GM12878 (cell line): Measurements from ENCODE around the gene MCF2L2. TPM values are rescaled to one million over a fixed set of nuclear protein-coding genes. Genes with fewer than 3 reads are reported as not detected.

Experiments used
- ATAC-seq: fragments of 200-7000 bp; cut with Tn5 transposase; 3 replicates; pipeline ENCODE4 v1.9.1; 2020; ENCODE audit warnings: mild to moderate bottlenecking, moderate library complexity
- BruUV-seq: library from RNA; stranded (reverse); fragments of 400-500 nt; replicated peaks from 2 replicates; lab custom pipeline; 2021; lab: Mats Ljungman, UMichigan
- CTCF ChIA-PET: fragments of 300-600 bp; sonication (Branson Sonifier 250); formaldehyde crosslinking; extraction: SDS; loops from one replicate; lab custom pipeline; 2021; ENCODE audit warnings: inconsistent platforms; lab: Yijun Ruan, JAX
- POLR2A ChIA-PET: fragments of 350-600 bp; formaldehyde crosslinking; extraction: SDS; loops from one replicate; lab custom pipeline; 2021; ENCODE audit warnings: inconsistent platforms; lab: Charles Lee
- RAD21 ChIA-PET: fragments of 300-600 bp; sonication (Branson Sonifier 250); formaldehyde crosslinking; loops from one replicate; lab custom pipeline; 2023; ENCODE audit warnings: antibody characterized with exemption; ENCODE audit not compliant: unreplicated experiment; lab: Charles Lee
- SMC1A ChIA-PET: fragments of 300-600 bp; sonication (Branson Sonifier 250); formaldehyde crosslinking; loops from one replicate; lab custom pipeline; 2023; ENCODE audit not compliant: unreplicated experiment, uncharacterized antibody; lab: Charles Lee
- DNase-seq: peaks from one replicate; pipeline ENCODE4 v3.0.0-alpha.2; 2011; ENCODE audit warnings: low read depth, low spot score
- FAIRE-seq: peaks from 3 replicates; lab custom pipeline; 2011; peaks lifted over from hg19 to GRCh38; lab: Jason Lieb, UNC
- H2AFZ ChIP-seq: 2 replicates; pipeline ENCODE4 v1.6.0; 2011; ENCODE audit warnings: low read depth, low read length, control low read depth; ENCODE audit not compliant: control insufficient read depth
- H3K27ac ChIP-seq: 2 replicates; pipeline ENCODE4 v1.5.1; 2011; ENCODE audit warnings: control low read depth; ENCODE audit not compliant: control insufficient read depth, insufficient read depth
- H3K27me3 ChIP-seq, 2 experiments: replicated peaks in 1 of 2; 2 replicates each; pipeline versions ENCODE4 v1.6.0 to v1.6.1; 2011; ENCODE audit warnings: low read length in 1 of 2; ENCODE audit not compliant: control insufficient read depth in 2 of 2, insufficient read depth in 2 of 2
- H3K36me3 ChIP-seq, 2 experiments: 2 replicates each; pipeline ENCODE4 v1.5.1; 2011; ENCODE audit warnings: low read length in 1 of 2; ENCODE audit not compliant: control insufficient read depth in 2 of 2, insufficient read depth in 2 of 2
- H3K4me1 ChIP-seq: 2 replicates; pipeline ENCODE4 v1.6.1; 2011; ENCODE audit warnings: mild to moderate bottlenecking, low read length, moderate library complexity, mixed read lengths; ENCODE audit not compliant: control insufficient read depth, insufficient read depth
- H3K4me2 ChIP-seq: 2 replicates; pipeline ENCODE4 v1.6.0; 2011; ENCODE audit warnings: control low read depth; ENCODE audit not compliant: control insufficient read depth, insufficient read depth
- H3K4me3 ChIP-seq: fragments of 200-600 bp; sonication (generic); 2 replicates; pipeline ENCODE4 v1.5.1; 2016
- H3K79me2 ChIP-seq: 2 replicates; pipeline ENCODE4 v1.6.0; 2011; ENCODE audit warnings: low read length; ENCODE audit not compliant: control insufficient read depth, insufficient read depth
- H3K9ac ChIP-seq: 2 replicates; pipeline ENCODE4 v1.8.0; 2011; ENCODE audit warnings: low read length, control low read depth, mixed read lengths; ENCODE audit not compliant: control insufficient read depth, insufficient read depth
- H3K9me3 ChIP-seq: replicated peaks from 3 replicates; pipeline ENCODE4 v1.5.1; 2011; ENCODE audit warnings: mild to moderate bottlenecking, low read length; ENCODE audit not compliant: control insufficient read depth, insufficient read depth
- H4K20me1 ChIP-seq: 2 replicates; pipeline ENCODE4 v1.6.0; 2011; ENCODE audit not compliant: control insufficient read depth, insufficient read depth
- BCL11A ChIP-seq: IDR thresholded peaks from 2 replicates; pipeline ENCODE4 v1.6.1; 2011; ENCODE audit warnings: low read depth, low read length
- CBFB ChIP-seq: IDR thresholded peaks from 2 replicates; pipeline ENCODE4 v1.6.1; 2016; ENCODE audit warnings: antibody characterized with exemption, low read depth
- CEBPZ ChIP-seq: fragments of 150-350 bp; IDR thresholded peaks from 2 replicates; pipeline ENCODE4 v1.6.1; 2016; ENCODE audit warnings: low read depth, low read length
- MXI1 ChIP-seq: fragments of 150-350 bp; IDR thresholded peaks from 2 replicates; pipeline ENCODE4 v1.6.1; 2011; ENCODE audit warnings: low read depth, mild to moderate bottlenecking, inconsistent platforms, low read length, improper control_type of control experiment
- NR2C2 ChIP-seq: IDR thresholded peaks from 2 replicates; pipeline ENCODE4 v1.6.1; 2011; ENCODE audit warnings: borderline replicate concordance, low read depth; ENCODE audit not compliant: control insufficient read depth, insufficient read length
- SIX5 ChIP-seq: IDR thresholded peaks from 2 replicates; pipeline ENCODE4 v1.6.1; 2011; ENCODE audit warnings: mild to moderate bottlenecking, low read depth, low read length, moderate library complexity; ENCODE audit not compliant: severe bottlenecking
- YY1 ChIP-seq: IDR thresholded peaks from 2 replicates; pipeline ENCODE4 v1.6.1; 2011; ENCODE audit warnings: low read depth, mild to moderate bottlenecking, low read length
- ZNF274 ChIP-seq: IDR thresholded peaks from one replicate; pipeline ENCODE4 v1.8.0; 2011; ENCODE audit not compliant: insufficient read length, insufficient read depth
- ZNF622 ChIP-seq: fragments of 450-650 bp; IDR thresholded peaks from 2 replicates; pipeline ENCODE4 v1.6.1; 2017; ENCODE audit warnings: mild to moderate bottlenecking, inconsistent platforms
- WGBS: methylation state at CpG from one replicate; pipeline ENCODE4 v1.1.6; 2016; ENCODE audit warnings: low lambda C conversion rate; ENCODE audit not compliant: insufficient replicate concordance, insufficient coverage; ENCODE audit errors: missing lambda C conversion rate; 5-methylcytosine and 5-hydroxymethylcytosine counted together
- in situ Hi-C: fragments of 300-500 bp; cut with MboI; formaldehyde crosslinking; loops from 9 replicates; pipeline ENCODE4 v1.14.3; 2018; ENCODE audit warnings: mixed read lengths
- intact Hi-C: fragments of 100-400 bp; cut with micrococcal nuclease; formaldehyde crosslinking; loops from one replicate; pipeline ENCODE4 v1.14.2; 2022; ENCODE audit not compliant: unreplicated experiment
- polyA plus RNA-seq, 11 experiments: library from polyadenylated mRNA; depleted of rRNA in 4 of 11; unstranded in 6 of 11; stranded (reverse) in 5 of 11; fragments of >200 nt; fragmentation: Nextera tagmentation in 4 of 11; fragmentation: Illumina TruSeq in 1 of 11; extraction: Ambion mirVana in 4 of 11; extraction: Trizol in 1 of 11; gene quantifications; 1 replicate in 1 of 11; 2 replicates in 10 of 11; pipeline versions ENCODE4 v1.2.1 to v1.2.3, GENCODE V29; 2011 to 2016; ENCODE audit warnings: inconsistent platforms in 2 of 11, missing spikeins in 2 of 11, low read depth in 1 of 11
- total RNA-seq, 4 experiments: library from RNA; depleted of rRNA in 3 of 4; stranded (reverse); fragments of >200 nt in 3 of 4; fragmentation: Illumina TruSeq in 1 of 4; extraction: Trizol in 1 of 4; gene quantifications; 2 replicates each; pipeline versions ENCODE4 v1.2.1 to v1.2.3, GENCODE V29; 2013 to 2021
- TF ChIP-seq, protein P1 (sequence below): IDR thresholded peaks from 2 replicates; pipeline ENCODE4 v1.6.1; 2012; ENCODE audit warnings: low read depth, low read length, improper control_type of control experiment

Gene MCF2L2
- total and polyA plus RNA-seq, 10 of the 15 experiments (the other 5 are each of a cell fraction or from before 2014, with no cell fraction given): 0.37 to 2.8 (median 1.4) TPM

GRCh38 chr3:183180110-183180783, 248.2 kb downstream of the MCF2L2 start:
- no peak overlapping the region for H3K4me3 ChIP-seq
- SMC1A ChIA-PET: interaction anchor here (1.4 to 5.3 kb wide), 6 partner anchors 12 to 204 kb away, joined by 3 to 29 read pairs (median 22); partner anchors contain the start of gene LAMP3
- TF ChIP-seq ZNF274: no peak
- no peak for TF ChIP-seq MXI1
- TF ChIP-seq NR2C2: no peak
- no peak for TF ChIP-seq YY1
- no peak for TF ChIP-seq CEBPZ
- TF ChIP-seq ZNF622: no peak
- no peak for TF ChIP-seq SIX5
- TF ChIP-seq CBFB: no peak
- TF ChIP-seq, protein P1, sequence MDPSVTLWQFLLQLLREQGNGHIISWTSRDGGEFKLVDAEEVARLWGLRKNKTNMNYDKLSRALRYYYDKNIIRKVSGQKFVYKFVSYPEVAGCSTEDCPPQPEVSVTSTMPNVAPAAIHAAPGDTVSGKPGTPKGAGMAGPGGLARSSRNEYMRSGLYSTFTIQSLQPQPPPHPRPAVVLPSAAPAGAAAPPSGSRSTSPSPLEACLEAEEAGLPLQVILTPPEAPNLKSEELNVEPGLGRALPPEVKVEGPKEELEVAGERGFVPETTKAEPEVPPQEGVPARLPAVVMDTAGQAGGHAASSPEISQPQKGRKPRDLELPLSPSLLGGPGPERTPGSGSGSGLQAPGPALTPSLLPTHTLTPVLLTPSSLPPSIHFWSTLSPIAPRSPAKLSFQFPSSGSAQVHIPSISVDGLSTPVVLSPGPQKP: no peak
- TF ChIP-seq BCL11A: no peak
- TF ChIP-seq, all 136 proteins: peak for 0
- Histone ChIP-seq H3K79me2 (no peaks in the 10 kb centered on the region), H3K27me3 (peaks cover 4 to 16% of the 10 kb centered on the region in 2 experiments), H3K36me3 (no peaks in the 10 kb centered on the region), H3K9me3 (no peaks in the 10 kb centered on the region), H3K4me1 (peaks cover 6% of the 10 kb centered on the region), H3K4me2 (no peak overlapping the region), H2AFZ (no peak overlapping the region), H3K9ac (no peak overlapping the region), H3K27ac (no peak overlapping the region), H4K20me1 (no peaks in the 10 kb centered on the region)
- no peak for DNase-seq
- 44% methylated on average over 12 of the region's 12 CpGs for WGBS
- in situ Hi-C loops: loop anchor here (5.0 kb wide), 1 partner anchor 202 kb away; no protein-coding TSS in a partner anchor
- ATAC-seq: peak; percentile 5; the same call in 1 of the 3 replicates
- POLR2A ChIA-PET: no interaction called here
- RAD21 ChIA-PET: interaction anchor here (1.7 to 7.6 kb wide), 4 partner anchors 21 to 203 kb away, joined by 5 to 256 read pairs (median 16); no protein-coding TSS in a partner anchor
- intact Hi-C loops: loop anchor here (5.0 kb wide), 1 partner anchor 587 kb away; no protein-coding TSS in a partner anchor
- CTCF ChIA-PET: interaction anchor here (0.7 to 4.9 kb wide), 6 partner anchors 20 to 202 kb away, joined by 3 to 65 read pairs (median 6); no protein-coding TSS in a partner anchor
- BruUV-seq: no TSS peak
- no peak for FAIRE-seq
